HG02763 (cell line): Measurements from ENCODE around the gene PRRG1.
"Not testable (repeated sequence)": the region's sequence is repeated elsewhere in the genome, so short reads cannot be mapped to it uniquely, and the experiment has no call there.

ENCODE experiments used
- ATAC-seq: cut with Tn5 transposase; IDR thresholded peaks from one replicate; pipeline ENCODE4 v1.9.1; 2021; ENCODE audit warnings: mild to moderate bottlenecking, moderate library complexity; ENCODE audit not compliant: unreplicated experiment

The PRRG1 gene

DNA sequence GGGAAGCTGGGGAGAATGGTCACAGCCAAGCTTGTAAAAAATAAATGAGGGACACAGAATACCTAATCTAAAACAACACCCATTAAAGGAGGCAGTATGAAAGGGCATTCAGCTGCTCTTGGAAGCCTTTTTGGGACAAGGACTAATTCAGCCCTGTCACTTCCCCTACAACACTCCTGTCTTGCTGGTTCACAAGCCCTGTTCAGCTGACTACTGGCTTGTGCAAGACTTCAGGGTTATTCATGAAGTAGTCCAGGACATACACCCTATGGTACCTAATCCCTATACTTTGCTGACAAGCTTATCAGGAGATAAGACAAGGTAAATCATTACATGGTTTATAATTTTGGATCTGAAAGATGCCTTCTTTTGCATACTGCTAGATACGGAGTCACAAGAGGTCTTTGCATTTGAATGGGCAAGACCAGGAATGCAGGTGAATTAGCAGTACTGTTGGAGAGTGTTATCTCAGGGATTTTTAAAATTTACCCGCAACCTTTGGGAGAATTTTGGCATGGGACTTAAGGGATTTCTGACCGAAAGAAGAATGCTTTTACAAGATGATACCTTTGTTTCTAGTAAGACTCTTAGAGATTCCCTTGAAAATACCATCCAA is 119.1 kb downstream of the PRRG1 start:
- ATAC-seq = no peak

DNA sequence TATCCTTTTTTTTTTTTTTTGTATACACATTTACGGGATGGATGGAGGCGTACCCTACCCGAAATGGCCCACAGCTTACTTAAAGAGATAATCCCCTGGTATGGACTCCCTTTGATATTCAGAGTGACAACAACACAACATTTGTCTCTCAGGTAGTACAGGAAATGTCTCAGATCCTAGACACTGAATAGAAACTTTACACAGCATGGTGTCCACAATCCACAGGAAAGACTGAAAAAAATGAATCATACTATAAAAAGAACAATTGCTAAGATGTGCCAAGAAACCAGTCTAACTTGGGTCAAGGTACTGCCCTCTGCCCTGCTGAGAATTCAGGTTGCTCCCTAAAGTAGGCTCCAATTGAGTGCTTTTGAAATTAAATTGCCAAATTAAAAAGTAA is 121.5 kb downstream of the PRRG1 start:
- no peak for ATAC-seq

DNA sequence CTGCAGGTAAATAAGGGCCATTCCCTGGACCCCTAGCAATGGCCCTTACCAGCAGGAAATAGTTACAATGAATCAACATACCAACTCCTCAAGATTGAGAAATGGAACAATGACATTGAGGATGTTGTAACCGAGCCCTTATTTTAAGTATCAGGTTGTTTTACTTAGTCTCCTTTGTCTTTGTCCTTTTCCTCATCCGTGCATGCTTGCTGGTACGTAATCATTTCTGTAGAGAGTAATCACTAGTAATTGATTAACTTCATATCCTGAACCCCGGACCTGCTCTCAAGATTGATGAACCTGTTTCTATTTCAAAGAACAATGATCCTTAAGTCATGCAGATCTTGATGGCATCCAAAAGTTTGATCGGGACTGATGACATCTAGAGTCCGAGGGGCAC is 123.7 kb downstream of the PRRG1 start:
- ATAC-seq = no peak

DNA sequence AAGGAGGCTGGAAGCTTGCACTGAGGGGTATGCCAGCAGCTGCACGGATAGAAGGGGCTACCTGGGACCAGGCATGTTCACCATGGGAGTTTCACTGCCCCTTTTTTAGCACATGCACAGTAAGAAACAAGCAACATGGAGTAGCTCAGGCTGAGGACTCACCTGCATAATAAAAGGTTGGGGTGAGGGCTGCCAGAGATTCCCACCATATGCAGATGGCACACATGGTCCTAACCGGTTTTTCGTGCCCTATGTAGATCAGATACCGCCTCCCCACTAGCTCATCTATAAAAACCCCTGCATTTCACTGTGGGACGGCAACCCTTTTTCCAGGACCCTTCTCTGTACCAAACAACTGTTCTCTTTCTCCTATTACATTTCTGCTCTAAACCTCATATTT is 125.3 kb downstream of the PRRG1 start:
- no peak for ATAC-seq

DNA sequence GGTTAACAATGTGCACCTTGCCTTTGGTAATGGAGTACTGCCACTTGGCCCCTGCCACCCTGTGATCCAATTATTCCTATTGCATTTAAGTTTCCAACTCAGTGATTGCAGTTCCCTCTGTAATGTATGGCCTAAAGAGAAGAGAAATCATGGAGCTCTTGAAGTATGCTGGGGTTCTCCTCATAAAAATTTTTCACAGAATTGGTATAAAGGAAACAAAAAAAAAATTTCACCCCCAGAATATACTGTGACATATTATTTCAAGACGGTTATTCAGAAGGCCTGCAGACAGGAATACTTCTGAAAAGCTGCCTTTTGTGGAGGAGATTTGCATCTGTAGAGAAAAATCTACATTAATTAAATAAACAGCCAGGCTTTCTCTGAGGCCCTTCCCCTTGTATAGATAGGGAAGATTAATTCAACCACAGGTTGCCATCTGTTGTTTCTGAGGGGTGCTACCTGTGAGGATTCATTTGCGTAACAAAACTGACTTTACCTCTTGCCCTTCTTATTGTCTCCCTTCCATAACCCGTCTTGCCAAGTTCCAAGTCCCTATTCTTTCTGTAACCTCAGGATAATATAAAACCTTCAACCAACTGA is 127.5 kb downstream of the PRRG1 start:
- ATAC-seq = no peak

DNA sequence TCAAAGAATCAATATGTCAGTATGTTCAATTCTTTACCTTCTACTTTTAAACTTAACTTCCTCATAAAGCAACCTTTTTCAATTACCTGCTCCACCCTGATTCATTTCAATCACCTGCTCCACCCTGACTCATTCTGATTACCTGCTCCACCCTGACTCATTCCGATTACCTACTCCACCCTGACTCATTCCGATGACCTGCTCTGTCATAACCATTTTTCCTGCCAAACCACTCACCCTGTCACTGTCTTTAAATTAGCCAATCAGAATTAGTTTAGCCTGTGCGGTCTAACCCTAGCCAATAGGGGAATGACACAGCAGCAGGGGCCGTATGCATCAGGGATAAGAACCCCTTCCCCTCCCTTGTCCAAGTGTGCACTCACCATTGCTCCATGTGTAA is 135.2 kb downstream of the PRRG1 start:
- ATAC-seq = not testable (repeated sequence)

DNA sequence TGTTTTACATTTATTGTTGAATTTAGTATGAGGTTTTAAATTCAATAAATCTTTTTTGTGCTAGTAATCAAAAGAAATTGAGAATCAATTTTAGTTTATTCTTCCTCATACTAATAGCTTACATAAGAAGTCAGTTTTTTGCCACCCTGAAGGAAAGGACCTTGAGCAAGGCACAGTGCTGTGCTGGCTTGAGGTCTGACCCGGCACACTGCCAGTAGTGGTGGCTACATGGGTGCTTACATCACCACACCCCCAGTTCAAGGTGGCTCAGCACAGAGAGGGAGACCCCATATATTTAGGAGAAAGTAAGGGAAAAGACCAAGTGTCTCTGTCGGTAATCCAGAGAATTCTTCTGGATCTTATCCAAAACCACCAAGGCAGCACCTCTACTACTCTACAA is 136.3 kb downstream of the PRRG1 start:
- no peak for ATAC-seq

DNA sequence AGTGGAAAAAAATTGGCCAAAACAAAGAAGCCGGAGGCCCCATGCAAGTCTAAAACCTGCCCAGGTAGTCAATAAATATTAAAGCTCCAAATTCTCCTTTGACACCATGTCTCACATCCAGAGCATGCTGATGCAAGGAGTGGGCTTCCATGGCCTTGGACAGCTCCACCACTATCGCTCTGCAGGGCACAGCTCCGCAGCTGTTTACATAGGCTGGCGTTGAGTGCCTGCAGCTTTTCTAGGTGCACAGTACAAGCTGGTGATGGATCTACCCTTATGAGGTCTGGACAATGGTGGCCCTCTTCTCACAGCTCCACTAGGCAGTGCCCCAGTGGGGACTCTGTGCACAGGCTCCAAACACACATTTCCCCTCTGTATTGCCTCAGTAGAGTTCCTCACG is 138.1 kb downstream of the PRRG1 start:
- no peak for ATAC-seq

DNA sequence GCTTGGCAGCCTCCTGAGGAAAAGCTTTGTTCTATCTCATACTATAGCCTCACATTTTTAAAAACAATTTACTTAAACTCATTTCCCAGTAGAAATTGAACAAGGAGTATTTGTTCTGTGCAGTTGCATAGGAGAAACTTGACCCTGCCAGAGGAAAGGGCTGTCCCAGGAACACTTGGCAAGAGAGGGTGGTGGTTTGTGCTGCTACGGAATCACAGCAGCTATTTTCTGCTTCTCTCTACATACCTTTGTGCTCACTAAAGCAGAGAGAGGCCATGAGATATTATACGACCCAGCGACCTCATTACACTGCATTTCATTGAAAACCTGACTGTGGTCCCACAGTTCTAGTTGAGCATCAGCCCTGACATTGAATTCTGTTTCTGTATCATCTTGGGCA is 139.2 kb downstream of the PRRG1 start:
- no peak for ATAC-seq

DNA sequence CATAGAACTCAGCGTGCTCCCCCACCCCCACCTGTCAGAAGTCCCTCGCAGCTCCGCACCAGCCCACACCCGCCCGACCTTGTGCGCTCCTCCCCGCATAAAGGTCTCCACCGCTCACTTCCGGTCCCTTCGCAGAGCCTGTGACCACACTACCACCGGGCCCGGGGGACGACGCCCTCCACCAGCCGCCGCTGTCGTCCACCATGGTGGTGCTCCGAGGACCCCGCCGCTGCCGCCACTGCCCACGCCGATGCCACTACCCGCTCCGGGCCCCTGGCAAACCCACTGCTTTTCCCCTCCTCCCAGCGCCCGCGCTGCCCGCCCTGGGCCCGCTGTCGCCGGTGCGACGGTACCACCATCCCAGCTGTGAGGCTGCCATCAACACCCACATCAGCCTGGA is 142.5 kb downstream of the PRRG1 start:
- ATAC-seq = no peak

DNA sequence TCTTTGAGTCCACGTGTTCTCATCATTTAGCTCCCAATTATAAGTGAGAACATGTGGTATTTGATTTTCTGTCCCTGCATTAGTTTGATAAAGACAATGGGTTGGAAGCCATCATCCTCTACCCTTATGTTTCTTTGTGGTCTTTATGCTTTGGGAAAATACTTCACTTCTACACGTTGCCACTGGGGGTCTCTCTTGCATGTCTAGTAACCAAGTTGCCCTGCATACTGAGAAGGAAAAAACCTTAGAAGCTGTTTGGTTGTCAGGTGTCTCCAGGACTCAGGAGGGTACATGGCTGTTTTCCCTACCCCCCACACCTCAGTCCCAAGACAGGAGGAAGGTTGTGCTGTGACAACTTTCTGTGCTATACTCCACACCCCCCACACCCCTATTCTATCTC is 146.6 kb downstream of the PRRG1 start:
- not testable (repeated sequence) for ATAC-seq

DNA sequence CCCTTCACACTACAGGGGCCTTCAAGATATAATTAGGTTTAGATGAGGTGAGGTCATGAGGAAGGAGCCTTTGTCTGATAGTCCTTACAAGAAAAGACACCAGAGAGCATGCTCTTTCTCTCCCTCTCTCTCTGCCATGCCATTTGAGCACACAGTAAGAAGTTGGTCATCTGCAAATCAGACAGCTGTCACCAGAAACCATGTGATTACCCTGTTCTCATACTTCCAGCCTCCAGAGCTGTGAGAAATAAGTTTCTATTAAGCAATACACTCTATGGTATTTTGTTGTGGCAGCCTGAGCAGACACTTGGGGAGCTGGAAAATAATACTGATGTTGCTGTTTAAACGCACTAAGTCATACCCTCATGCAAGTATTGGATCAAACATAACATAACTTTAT is 148.0 kb downstream of the PRRG1 start:
- ATAC-seq = not testable (repeated sequence)

DNA sequence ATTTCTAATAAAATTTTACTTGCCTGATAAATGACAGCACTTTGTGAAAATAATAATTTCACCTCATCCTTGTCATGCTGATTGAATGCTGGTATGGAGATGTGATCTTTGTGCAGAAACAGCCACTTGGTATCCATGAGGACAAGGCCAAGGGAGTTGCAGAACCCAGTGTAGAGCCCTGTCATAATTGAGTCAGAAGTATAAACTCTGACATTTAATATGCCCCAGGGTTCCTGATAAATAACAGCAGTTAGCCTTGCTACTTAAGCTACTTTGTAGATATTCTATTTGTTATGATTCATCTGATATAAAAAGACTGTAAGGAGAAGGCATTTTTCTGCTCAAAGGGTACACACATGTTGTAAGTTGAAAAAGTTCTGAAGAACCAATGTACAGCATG is 149.2 kb downstream of the PRRG1 start:
- not testable (repeated sequence) for ATAC-seq

DNA sequence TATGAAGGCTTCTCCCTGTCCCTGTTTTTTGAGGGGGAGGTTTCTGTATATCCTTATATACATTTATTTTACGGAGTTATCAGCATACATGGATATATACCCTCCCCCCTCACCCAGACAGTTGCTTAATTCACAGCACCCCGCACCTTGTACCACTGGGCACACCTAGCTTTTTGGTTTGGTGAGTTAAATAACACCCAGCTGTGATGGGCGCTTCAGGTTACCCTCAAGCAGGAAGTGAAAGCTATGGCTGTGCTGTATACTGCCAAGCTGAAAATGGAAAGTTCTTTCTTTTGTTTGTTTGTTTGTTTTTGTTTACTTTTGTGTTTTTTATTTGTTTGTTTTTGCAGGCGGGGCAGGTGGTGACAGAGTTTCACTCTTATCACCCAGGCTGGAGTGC is 150.5 kb downstream of the PRRG1 start:
- not testable (repeated sequence) for ATAC-seq

DNA sequence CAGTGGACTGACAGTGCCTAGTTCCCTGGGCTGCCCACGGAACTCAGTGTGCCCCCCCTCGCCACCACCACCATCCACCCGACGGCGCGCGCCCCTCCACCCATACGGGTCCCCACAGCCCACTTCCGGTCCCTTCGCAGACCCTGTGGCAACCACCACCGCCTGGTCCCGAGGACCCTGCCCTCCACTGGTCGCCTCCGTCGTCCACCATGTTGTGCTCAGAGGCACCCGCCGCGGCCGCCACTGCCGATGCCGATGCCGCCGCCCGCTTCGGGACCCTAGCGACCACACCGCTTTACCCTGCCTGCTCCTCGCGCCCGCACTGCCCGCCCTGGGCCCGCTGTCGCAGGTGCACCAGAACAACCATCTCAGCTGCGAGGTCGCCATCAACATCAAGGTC is 155.8 kb downstream of the PRRG1 start:
- no peak for ATAC-seq
